H1 (cell line): ENCODE measurements around the gene ITSN1.

ENCODE experiments used
- ASH2L ChIP-seq: fragments of 200-600, 300-600 bp; sonication (generic); IDR thresholded peaks from one replicate; pipeline ENCODE4 v1.7.1; 2017; ENCODE audit warnings: low read length
- EZH2 ChIP-seq: fragments of 200-600 bp; sonication (generic); IDR thresholded peaks from 2 replicates; pipeline ENCODE4 v1.7.1; 2012; ENCODE audit warnings: low read depth, mild to moderate bottlenecking, moderate library complexity, low read length, inconsistent platforms; ENCODE audit not compliant: severe bottlenecking
- GABPA ChIP-seq: IDR thresholded peaks from 2 replicates; pipeline ENCODE4 v1.6.1; 2011; ENCODE audit warnings: mild to moderate bottlenecking, low read length, moderate library complexity, borderline replicate concordance; ENCODE audit not compliant: insufficient read depth
- KDM1A ChIP-seq: fragments of 200-600, 300-600 bp; sonication (generic); IDR thresholded peaks from 2 replicates; pipeline ENCODE4 v1.7.1; 2016; ENCODE audit warnings: mild to moderate bottlenecking, low read length, borderline replicate concordance
- MAFK ChIP-seq: IDR thresholded peaks from 2 replicates; pipeline ENCODE4 v1.6.1; 2012; ENCODE audit warnings: low read depth, mild to moderate bottlenecking, improper control_type of control experiment, low read length
- POLR2A ChIP-seq, 2 experiments: IDR thresholded peaks; 1 replicate in 1 of 2; 2 replicates in 1 of 2; pipeline ENCODE4 v1.6.1; 2011; ENCODE audit warnings: low read depth in 2 of 2, low read length in 2 of 2, mild to moderate bottlenecking in 2 of 2; ENCODE audit errors: control extremely low read depth in 1 of 2
- RAD21 ChIP-seq, 2 experiments: IDR thresholded peaks in 1 of 2; conservative IDR thresholded peaks in 1 of 2; 2 replicates each; pipeline ENCODE4 v1.6.1; 2011; ENCODE audit warnings: low read depth in 2 of 2, low read length in 2 of 2, improper control_type of control experiment in 1 of 2, inconsistent platforms in 1 of 2, mild to moderate bottlenecking in 1 of 2, moderate library complexity in 1 of 2
- RXRA ChIP-seq: IDR thresholded peaks from 2 replicates; pipeline ENCODE4 v1.6.1; 2011; ENCODE audit warnings: low read depth, mild to moderate bottlenecking, low read length, moderate library complexity; ENCODE audit not compliant: insufficient read depth
- SP1 ChIP-seq: IDR thresholded peaks from 2 replicates; pipeline ENCODE4 v1.6.1; 2011; ENCODE audit warnings: low read depth, low read length
- TCF12 ChIP-seq: IDR thresholded peaks from 2 replicates; pipeline ENCODE4 v1.6.1; 2011; ENCODE audit warnings: low read depth, mild to moderate bottlenecking, low read length
- TF ChIP-seq, protein P1 (sequence below), 3 experiments: IDR thresholded peaks; 1 replicate in 2 of 3; 2 replicates in 1 of 3; pipeline versions ENCODE4 v1.5.1 to v1.6.1; 2011; ENCODE audit warnings: low read length in 3 of 3, mild to moderate bottlenecking in 3 of 3, inconsistent platforms in 2 of 3, low read depth in 1 of 3, moderate library complexity in 1 of 3; ENCODE audit not compliant: insufficient read depth in 1 of 3; ENCODE audit errors: control extremely low read depth in 1 of 3
- TF ChIP-seq, protein P2 (sequence below): IDR thresholded peaks from 2 replicates; pipeline ENCODE4 v1.6.1; 2012; ENCODE audit warnings: inconsistent platforms

GRCh38 chr21:33753886-33754285 lies 111.6 kb downstream of the ITSN1 start:
- TF ChIP-seq EZH2 (no peak), SP1 (no peak), RXRA (no peak), KDM1A (no peak), RAD21 (IDR thresholded peaks at IDR 0.05 in 1 of 2, conservative IDR thresholded peaks at IDR 0.05 in 1 of 2; ENCODE audit: low read depth in 2 of 2, low read length in 2 of 2) (no peak), ASH2L (no peak), TCF12 (no peak), POLR2A (IDR thresholded peaks at IDR 0.05; ENCODE audit: control extremely low read depth in 1 of 2, low read depth in 2 of 2, low read length in 2 of 2) (no peak), GABPA (no peak), MAFK (no peak)
- TF ChIP-seq, protein P1, sequence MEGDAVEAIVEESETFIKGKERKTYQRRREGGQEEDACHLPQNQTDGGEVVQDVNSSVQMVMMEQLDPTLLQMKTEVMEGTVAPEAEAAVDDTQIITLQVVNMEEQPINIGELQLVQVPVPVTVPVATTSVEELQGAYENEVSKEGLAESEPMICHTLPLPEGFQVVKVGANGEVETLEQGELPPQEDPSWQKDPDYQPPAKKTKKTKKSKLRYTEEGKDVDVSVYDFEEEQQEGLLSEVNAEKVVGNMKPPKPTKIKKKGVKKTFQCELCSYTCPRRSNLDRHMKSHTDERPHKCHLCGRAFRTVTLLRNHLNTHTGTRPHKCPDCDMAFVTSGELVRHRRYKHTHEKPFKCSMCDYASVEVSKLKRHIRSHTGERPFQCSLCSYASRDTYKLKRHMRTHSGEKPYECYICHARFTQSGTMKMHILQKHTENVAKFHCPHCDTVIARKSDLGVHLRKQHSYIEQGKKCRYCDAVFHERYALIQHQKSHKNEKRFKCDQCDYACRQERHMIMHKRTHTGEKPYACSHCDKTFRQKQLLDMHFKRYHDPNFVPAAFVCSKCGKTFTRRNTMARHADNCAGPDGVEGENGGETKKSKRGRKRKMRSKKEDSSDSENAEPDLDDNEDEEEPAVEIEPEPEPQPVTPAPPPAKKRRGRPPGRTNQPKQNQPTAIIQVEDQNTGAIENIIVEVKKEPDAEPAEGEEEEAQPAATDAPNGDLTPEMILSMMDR (IDR thresholded peaks at IDR 0.05; ENCODE audit: control extremely low read depth in 1 of 3, insufficient read depth in 1 of 3, low read depth in 1 of 3, low read length in 3 of 3): no peak
- TF ChIP-seq, protein P2, sequence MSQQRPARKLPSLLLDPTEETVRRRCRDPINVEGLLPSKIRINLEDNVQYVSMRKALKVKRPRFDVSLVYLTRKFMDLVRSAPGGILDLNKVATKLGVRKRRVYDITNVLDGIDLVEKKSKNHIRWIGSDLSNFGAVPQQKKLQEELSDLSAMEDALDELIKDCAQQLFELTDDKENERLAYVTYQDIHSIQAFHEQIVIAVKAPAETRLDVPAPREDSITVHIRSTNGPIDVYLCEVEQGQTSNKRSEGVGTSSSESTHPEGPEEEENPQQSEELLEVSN: no peak
